Right renal pelvis (tissue), 4 donors: ENCODE measurements around the gene APOBEC4. TPM values are rescaled to one million over a fixed set of nuclear protein-coding genes. Genes with fewer than 3 reads are reported as not detected.
A peak's percentile ranks its signal among the peaks of the same experiment; 100 is the strongest.
"Not testable (repeated sequence)": the region's sequence is repeated elsewhere in the genome, so short reads cannot be mapped to it uniquely, and the experiment has no call there.

Experiments
- DNase-seq, 4 donors: peaks; one replicate each; pipeline ENCODE4 v3.0.0-alpha.2; 2013; ENCODE audit warnings: low read depth in 4 of 4, low spot score in 3 of 4, missing footprints in 1 of 4
- polyA plus RNA-seq, 4 donors: library from polyadenylated mRNA; unstranded; fragments of 120-200 nt; gene quantifications; one replicate each; pipeline ENCODE4 v1.2.1, GENCODE V29; 2013; ENCODE audit not compliant: insufficient read length in 4 of 4

The APOBEC4 gene
- polyA plus RNA-seq, 4 donors, result not detected

DNA sequence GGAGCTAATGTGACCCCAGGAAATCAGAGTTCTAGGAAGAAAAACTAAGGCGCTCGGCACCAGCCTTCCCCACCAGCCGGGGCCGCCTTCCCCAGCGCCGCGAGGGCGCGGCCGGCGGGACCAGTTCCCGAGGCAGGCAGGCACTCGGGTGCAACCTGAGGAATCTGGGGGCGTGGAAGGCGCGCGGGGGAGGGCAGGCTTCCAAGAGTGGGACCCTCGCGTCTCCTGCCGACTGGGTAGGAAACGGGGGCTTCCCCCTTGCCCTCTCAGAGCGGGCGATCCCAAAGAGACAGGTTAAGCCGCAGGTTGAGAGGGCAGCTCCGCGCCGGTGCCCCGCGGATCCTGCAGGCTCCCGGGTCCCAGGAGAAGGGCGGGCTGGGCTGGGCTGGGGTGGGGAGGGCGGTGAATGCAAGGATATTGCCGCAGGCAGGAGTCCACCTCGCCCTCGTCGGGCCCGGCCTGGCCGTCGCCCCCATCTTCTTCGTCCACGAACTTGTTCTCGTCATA lies 18.0 kb downstream of the APOBEC4 start:
- peak in 1 of 4 donors; percentile 34 for DNase-seq

DNA sequence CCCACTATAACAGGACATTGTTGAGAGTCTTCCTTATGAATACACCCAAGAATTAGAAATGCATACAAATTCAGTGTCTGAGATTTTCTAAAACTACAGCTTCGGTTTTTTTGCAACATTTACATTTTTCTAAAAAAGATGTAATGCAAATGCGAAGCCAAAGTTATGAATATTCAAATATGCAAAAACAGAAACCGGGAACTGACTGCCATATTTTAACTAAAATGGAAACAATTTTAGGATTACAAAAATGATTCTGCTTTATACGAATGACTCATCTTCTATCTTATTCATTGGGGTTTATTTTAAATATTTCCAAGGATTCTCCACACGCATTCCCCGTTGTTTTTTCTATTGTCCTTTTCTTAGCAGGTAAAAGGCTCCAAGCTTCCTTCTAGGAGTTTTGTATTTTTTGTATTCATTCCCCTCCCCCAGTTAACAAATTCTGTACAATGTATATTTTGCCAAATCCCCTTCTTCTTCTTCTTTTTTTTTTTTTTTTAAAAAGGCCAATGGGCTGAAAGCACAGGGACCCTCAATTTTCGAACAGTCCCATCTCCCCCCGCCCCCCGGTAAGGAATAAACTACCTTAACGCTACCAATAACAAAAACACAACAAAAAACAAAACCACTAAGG lies 18.6 kb downstream of the APOBEC4 start:
- DNase-seq, result no peak

DNA sequence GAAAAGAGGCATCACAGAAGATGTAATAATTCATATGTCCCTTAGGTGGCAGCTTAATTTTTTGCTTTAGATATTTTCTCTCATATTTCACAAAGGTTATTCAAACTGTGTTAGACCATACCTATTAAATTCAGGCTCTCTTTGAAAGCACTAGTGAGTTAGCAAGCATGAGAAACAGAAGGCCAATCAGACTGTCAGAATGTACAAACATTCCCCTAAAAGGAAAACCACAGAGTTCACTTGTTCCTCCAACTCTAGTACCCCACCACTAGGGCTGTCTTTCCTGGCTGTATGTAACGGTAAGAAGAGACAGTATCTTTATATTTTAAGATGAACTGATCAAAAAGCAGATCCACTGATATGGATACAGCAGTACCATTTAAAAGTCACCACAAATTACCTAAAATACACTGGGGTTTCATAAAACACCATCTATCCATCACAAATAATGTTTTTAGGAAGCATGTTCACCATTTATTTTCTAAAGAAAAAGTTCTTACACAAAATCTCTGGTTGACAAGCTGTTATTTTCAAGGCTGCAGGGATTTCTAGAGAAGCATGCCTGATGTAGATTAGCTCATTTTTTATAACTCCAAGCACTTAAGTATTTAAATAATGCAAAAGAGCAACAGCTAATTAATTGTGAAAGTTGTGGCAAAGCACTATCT lies 19.3 kb downstream of the APOBEC4 start:
- DNase-seq, result no peak

DNA sequence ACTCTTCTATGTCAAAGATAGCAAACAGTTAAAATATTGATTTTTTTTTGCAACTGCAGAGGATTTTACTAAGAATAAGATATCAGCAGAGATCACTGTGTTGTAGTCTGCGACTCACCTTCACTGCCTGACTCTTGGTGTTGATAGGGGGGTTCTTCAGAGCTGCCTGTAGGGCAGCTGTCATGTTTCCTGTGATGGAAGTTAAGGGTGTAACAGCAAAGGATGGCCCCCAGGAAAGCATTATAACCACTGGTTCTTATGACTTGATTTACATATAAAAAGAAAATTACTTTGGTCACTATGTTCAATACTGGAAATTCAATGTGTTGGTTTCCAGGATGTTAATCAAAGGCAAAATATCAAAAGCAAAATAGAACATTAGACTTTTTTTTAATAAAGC lies 20.2 kb downstream of the APOBEC4 start:
- DNase-seq, result no peak

DNA sequence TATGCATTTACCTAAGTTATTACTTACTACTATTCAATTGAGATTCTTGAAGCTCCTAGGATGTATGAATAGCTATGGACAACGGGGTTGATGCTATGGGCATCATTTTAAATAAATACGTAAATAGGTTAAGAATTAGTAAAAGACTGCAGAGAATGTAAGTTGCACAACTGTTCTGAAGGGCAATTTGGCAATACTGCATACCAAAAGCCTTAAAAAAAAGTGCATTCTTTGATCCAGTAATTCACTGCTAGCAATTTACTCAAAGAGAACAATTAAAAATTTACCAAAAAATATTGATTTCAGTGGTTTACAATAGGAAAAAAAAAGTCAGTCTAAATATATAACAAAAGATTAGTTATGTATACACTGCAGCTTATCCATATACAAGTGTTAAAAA lies 21.0 kb downstream of the APOBEC4 start:
- no peak for DNase-seq

DNA sequence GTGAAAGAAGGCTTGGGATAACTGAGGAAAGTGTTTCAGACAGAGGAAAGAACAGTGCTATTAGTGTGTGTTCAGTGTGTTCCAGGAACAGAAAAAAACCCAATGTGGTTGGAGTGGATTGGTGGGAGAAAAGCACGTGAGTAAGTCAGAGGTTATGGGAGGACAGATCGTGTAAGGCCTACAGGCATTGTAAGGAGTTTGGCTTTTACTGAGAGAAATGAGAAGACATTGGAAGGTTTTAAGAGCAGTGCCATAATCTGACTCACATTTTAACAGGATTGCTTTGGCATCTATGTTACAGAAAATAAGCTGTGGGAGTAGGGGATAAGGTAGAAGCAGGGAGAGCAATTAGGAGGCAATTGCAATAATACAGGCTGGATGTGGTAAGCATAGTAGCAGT lies 22.4 kb downstream of the APOBEC4 start:
- no peak for DNase-seq

DNA sequence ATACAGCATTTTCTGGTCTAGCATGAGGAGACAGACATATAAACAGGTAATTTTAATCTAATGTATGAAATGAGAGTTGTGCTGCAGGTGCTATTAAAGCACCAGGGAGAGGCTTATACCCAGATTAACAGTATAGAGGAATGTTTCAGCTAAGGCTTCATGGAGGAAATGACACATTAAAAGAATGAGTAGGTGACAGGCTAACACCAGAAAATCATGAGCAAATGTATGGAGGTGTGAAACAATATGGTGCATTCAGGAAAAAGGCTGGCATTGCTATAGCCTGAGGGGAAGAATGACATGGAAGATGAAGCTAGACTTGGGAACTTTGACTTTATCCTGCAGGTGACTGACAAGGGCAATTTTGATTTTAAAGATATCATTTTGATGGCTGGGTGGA lies 24.6 kb downstream of the APOBEC4 start:
- no peak for DNase-seq

DNA sequence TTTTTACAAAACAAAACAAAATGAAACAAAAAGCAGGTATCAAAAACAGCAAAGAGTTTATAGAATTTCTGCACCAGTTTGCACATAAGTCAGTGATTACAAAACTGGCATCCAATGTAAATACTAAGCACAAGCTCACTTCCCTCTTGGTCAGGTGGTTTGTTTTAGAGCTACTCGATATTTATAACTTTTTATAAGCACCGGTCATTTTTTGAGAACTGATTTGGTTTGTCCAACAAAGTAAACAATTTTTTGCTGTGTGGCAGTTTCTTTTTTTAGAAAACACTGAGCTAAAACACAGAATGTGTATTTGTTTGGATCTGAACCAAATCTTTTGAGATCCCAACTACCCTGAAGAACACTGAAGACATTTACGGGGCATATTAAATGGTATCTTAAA lies 26.9 kb downstream of the APOBEC4 start:
- DNase-seq, result not testable (repeated sequence)

DNA sequence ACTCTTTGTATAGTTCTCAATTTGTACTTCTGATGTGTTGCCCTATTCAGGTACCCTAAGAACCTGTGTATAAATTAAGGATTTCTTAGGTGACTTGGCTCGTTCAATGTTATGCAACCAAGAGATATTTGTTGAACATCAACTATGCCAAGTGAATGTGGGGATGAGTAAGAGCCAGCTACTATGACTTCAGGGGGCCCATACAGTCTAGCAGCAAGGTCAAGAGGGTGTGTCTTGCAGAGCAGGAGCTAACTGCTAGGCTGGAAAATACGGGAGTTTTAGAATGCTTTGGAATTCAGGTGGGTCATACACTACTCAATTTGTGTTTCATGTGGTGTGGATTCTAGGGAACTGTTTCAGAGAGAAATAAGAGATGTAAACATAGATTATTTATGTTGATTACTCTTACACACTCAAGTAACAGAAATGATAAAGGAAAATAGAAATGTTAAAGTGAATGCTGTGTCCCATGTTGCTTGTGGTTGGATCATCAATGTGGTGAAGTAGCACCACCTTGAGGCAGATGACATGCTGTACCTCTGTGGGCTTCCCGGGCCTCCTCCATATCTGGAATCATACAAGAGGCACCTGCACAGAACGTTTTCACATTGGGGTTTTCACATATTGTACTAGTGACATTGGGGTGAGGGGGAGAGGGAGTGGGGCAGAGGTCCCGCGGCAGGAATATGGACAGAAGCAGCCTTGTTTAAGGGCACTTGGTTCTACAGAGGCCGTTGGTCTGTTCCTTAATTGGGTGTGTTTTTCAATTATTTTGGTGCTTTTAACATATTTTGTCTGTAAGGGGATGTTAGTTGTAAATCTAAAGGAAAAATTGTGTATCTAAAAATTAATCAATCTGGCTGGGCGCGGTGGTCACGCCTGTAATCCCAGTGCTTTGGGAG lies 30.0 kb downstream of the APOBEC4 start:
- DNase-seq, result peak in 2 of 4 donors; percentile 43 to 57

DNA sequence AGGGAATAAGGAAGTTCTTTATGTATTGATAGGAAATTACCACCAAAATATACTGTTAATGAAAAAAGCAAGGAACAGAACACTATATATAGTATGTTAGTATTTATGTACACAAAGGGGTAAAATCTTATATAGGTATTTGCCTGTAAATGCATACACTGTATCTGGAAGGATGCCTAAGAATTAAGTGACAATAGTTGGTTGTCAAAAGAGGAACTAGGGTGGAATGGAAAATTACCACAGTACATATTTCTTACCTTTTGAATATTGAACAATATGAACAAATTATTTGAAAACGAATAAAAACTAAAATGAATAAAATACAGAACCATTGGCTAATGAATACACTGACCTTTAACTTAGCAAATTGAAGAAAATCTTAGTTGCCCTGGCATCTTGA lies 31.1 kb downstream of the APOBEC4 start:
- no peak for DNase-seq

DNA sequence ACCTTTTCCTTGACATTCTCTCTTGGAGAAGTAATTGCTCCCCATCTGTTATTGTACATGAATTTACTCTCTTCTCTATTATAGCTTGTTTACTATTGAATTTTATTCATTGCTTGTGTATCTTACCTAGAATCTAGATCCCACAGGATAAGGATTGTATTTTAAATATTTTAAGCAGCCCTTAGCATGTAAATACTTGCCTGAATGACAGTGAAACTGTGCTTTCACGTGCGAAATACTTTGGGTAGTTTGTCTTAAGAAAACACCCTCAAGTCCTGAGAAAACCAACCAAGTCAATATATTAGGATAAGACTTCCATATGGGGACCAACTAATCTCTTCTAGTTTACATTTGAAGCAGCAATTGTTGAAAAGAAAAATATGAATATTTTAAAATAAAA lies 32.8 kb downstream of the APOBEC4 start:
- DNase-seq, result no peak

DNA sequence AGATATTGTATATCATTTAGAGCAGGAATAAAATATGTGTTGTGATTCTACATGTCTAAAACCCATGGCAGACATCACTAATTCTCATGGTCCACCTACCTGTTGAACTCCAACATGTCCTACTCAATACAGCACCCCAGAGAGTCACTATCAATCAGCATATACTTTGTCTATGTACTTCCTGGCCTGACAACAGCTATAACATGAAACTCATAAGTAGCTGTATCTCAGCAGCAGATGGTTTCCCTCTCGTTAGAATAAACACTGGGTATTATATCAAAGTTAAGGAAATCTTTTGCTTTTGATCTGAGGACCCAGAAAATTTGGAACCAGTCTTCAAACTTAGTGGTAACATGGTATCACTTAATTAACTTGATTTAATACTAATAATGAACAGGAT lies 33.3 kb downstream of the APOBEC4 start:
- DNase-seq, result no peak

DNA sequence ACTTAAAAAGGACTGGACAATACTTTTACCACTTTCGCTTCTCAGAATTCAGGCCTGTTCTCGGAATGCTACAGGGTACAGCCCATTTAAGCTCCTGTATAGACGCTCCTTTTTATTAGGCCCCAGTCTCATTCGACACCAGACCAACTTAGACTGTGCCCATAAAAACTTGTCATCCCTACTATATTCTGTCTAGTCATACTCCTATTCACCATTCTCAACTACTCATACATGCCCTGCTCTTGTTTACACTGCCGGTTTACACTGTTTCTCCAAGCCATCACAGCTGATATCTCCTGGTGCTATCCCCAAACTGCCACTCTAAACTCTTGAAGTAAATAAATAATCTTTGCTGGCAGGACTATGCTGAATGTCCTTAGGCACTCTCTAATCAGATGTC lies 34.9 kb downstream of the APOBEC4 start:
- DNase-seq, result not testable (repeated sequence)

DNA sequence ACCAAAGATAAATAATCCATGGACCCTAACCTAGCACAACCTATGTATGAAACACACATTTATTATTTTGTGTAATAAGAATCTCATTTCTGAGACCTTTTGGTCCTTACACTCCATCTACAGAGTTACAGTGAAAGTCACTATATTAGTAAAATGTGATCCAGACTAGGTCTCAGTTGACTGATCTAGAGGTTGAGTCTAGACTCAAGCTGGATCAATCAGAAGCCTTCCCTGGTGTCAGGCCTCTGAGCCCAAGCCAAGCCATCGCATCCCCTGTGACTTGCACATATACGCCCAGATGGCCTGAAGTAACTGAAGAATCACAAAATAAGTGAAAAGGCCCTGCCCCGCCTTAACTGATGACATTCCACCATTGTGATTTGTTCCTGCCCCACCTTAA lies 40.1 kb downstream of the APOBEC4 start:
- not testable (repeated sequence) for DNase-seq

DNA sequence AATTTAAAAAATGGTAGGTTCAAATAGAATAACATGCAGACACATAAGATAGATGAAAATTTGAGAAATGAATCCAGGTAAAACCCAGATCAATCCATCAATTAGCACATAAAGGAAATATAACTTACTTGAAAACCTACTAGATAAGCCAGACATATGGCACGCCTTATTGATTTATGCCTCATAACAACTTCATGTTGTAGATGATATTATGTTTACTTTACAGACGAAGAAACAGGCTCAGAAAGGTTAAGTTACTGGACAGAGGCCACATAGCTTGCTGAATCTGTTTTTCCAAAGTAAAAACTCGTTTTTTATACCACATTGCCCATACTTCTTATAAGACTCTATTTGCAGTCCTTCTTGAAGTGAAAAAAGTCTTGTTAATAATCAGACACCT lies 40.7 kb downstream of the APOBEC4 start:
- DNase-seq, result no peak

DNA sequence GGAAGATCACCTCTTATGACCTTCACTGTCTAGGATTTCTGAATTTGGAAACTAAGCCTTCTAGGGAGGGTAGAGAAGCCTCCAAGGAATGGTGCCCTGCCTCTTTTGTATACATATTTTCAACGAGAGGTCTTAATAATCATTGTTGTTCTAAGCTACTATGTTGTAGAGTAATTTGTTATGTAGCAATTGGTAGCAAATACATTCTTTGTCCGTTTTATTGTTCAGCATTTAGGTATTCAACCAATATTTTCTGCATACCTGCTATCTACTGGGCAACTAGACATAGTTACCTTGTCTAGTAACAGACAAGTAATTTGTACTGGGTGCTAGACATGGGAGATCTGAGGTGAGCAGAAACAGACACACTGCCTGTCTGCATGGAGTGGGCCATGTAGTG lies 42.1 kb downstream of the APOBEC4 start:
- DNase-seq, result no peak

DNA sequence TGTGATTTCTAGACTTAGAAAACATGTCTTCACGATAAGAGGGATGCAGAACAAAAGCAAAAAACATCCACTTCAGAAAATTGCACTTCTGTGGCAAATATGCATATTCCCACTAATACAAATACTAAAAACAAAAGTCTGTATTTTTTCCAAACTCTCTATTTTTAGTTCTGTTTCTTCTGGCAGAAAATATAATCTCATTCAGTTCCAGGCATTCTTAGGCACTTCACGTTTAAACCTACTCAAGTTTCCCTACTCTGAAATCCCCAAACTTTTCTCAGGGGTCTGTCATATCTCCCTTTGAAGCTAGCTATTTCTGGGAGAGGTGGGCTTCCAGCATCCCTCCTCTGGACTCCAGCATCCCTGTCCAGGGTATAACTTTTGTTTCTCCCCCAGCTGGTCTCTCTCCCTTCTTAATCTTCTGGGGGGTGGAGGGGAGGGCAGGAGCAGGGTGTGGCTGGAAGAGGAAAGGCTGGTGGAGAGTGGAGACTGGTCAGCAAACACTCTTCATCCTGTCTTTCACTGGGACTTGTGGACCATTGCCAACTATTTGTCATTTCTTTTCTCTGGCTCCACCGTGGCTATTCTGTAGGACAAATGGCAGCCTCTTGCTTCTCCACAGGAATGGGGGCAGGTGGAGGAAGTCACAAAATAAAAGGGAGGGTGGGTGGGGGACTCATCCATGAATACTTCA lies 43.2 kb downstream of the APOBEC4 start:
- no peak for DNase-seq

DNA sequence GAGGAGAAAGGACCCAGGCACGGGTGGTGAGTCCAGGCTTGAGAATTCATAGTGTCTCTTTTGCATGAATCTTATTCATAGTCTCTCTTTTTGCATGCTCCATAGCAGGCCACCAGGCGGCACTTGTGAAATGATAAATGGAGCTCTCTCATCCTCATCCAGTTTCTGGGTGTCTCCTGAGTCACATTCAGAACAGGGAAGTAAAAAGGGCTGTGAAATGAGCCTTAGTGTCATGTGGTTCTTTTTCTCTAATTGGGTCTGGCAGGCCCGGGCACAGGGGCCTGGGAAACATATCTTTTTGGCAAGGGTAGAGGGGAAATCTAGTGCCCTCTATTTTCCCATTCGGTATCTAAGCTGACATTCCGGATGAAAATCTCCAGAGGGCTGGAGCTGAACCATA lies 43.8 kb downstream of the APOBEC4 start:
- DNase-seq, result no peak

DNA sequence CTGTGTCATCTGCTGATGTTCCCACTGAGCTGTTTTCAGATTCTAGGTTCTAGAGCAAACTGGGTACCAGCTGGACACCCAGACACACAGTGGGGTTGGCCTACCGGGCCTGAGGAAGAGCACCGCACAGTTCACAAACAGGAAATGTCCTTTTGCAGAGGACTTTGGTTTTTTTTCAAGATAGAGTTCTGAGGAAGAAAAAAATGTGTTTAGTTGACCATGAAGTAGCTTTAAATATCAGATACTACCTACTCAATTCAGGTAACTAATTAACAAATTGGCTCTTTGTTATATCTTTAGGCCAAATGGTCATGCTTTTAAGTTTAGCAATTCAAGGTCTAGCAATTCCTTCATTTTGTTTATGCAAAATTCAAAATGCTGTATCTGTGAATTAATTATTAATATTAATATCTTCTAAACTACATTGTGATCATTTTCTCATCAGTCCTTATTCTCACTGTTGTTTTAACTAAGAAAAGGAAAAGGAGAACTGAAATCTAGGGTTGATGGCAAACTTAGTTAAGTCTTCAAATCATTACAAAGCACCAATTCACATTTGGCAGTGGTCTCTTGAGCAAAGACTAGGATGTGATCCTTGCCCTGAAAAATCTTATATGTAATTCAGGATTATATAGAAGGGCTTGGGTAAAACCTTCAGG lies 45.7 kb downstream of the APOBEC4 start:
- no peak for DNase-seq

DNA sequence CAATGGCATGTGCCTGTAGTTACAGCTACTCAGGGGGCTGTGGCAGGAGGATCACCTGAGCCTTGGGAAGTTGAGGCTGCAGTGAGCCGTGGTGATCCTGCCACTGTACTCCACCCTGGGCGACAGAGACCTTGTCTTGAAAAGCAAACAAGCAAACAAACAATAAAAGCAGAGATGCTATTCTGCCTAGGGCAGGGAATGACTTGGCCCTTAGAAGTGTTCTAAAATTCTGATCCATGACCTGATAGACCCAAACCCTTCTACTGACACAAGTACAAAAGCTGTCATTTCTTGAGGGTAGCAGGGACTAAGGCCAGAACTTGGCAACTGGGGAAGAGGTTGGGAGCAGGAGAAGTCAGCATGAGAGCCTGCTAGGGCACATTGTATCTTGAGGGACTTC lies 47.2 kb downstream of the APOBEC4 start:
- no peak for DNase-seq
